Endodermal cell (in vitro differentiated cells): Measurements from ENCODE around the gene TMEM87A. TPM values are rescaled to one million over a fixed set of nuclear protein-coding genes. Genes with fewer than 3 reads are reported as not detected.

Experiments
- DNase-seq: peaks from one replicate; pipeline ENCODE4 v3.0.0-alpha.2; 2017
- H3K27ac ChIP-seq: 2 replicates; pipeline ENCODE4 v1.5.1; 2013; ENCODE audit warnings: mild to moderate bottlenecking, low read depth, low read length, moderate library complexity
- H3K27me3 ChIP-seq: 2 replicates; pipeline ENCODE4 v1.6.1; 2013; ENCODE audit warnings: mild to moderate bottlenecking, low read length, moderate library complexity; ENCODE audit not compliant: insufficient read depth, control insufficient read depth, poor library complexity, severe bottlenecking
- H3K36me3 ChIP-seq: 2 replicates; pipeline ENCODE4 v1.7.0; 2013; ENCODE audit warnings: mild to moderate bottlenecking, low read length, moderate library complexity; ENCODE audit not compliant: control insufficient read depth, insufficient read depth
- H3K4me1 ChIP-seq: one replicate; pipeline ENCODE4 v1.7.0; 2013; ENCODE audit warnings: low read length; ENCODE audit not compliant: control insufficient read depth, insufficient read depth
- H3K4me3 ChIP-seq: 2 replicates; pipeline ENCODE4 v1.5.1; 2013; ENCODE audit warnings: mild to moderate bottlenecking, low read length, moderate library complexity
- H3K9ac ChIP-seq: 2 replicates; pipeline ENCODE4 v1.6.1; 2013; ENCODE audit warnings: mild to moderate bottlenecking, low read length, moderate library complexity; ENCODE audit not compliant: poor library complexity, severe bottlenecking; ENCODE audit errors: extremely low read depth
- H3K9me3 ChIP-seq: 2 replicates; pipeline ENCODE4 v1.6.1; 2013; ENCODE audit warnings: mild to moderate bottlenecking, low read length, moderate library complexity; ENCODE audit not compliant: control insufficient read depth
- H3K27ac Mint-ChIP-seq: 2 replicates; pipeline ENCODE4 v1.8.0; 2020; ENCODE audit warnings: mixed read lengths
- H3K27me3 Mint-ChIP-seq: 2 replicates; pipeline ENCODE4 v1.8.0; 2021; ENCODE audit warnings: mild to moderate bottlenecking, mixed read lengths; ENCODE audit not compliant: insufficient read depth
- H3K36me3 Mint-ChIP-seq: 2 replicates; pipeline ENCODE4 v1.8.0; 2020; ENCODE audit warnings: low read depth, mixed read lengths
- H3K4me1 Mint-ChIP-seq: 2 replicates; pipeline ENCODE4 v1.8.0; 2020; ENCODE audit warnings: mixed read lengths
- H3K4me3 Mint-ChIP-seq: 2 replicates; pipeline ENCODE4 v1.8.0; 2020; ENCODE audit warnings: mild to moderate bottlenecking, moderate library complexity, mixed read lengths
- H3K9me3 Mint-ChIP-seq: 2 replicates; pipeline ENCODE4 v1.8.0; 2020; ENCODE audit warnings: mild to moderate bottlenecking, mixed read lengths
- WGBS, 2 experiments: methylation state at CpG; one replicate each; pipeline versions ENCODE4 v1.1.5 to v1.1.7; 2013; ENCODE audit warnings: missing lambda C conversion rate in 2 of 2, mixed read lengths in 1 of 2; ENCODE audit not compliant: insufficient coverage in 1 of 2, insufficient read length in 1 of 2; 5-methylcytosine and 5-hydroxymethylcytosine counted together
- total RNA-seq, 2 donors: library from RNA; stranded (reverse); fragmentation: NEBNext Ultra II Directional in 1 of 2; extraction: Animal tissue kit (Norgen Biotek cat#: 25700) in 1 of 2; gene quantifications; 2 replicates in 1 of 2; 3 replicates in 1 of 2; pipeline ENCODE4 v1.2.1, GENCODE V29; 2021
- TF ChIP-seq, protein P1 (sequence below): fragments of 200-600 bp; sonication (generic); conservative IDR thresholded peaks from 2 replicates; pipeline ENCODE4 v1.5.0; 2021; ENCODE audit warnings: antibody characterized with exemption, mild to moderate bottlenecking

The TMEM87A gene
- total RNA-seq, 2 donors from 2014 or later: 33.7 to 37.4 TPM

- H3K4me3 Mint-ChIP-seq: no peak overlapping the region
- H3K27me3 Mint-ChIP-seq: no peaks in the 10 kb centered on the region
- Histone ChIP-seq H3K27me3 (no peaks in the 10 kb centered on the region), H3K36me3 (no peaks in the 10 kb centered on the region), H3K9me3 (no peaks in the 10 kb centered on the region), H3K4me3 (no peak overlapping the region), H3K9ac (no peak overlapping the region), H3K27ac (no peak overlapping the region), H3K4me1 (no peaks in the 10 kb centered on the region)
- no peaks in the 10 kb centered on the region for H3K9me3 Mint-ChIP-seq
- WGBS, 2 experiments: 88 to 100% methylated on average over 3 of the region's 3 CpGs
- H3K4me1 Mint-ChIP-seq: no peaks in the 10 kb centered on the region
- no peaks in the 10 kb centered on the region for H3K36me3 Mint-ChIP-seq
- no peak for DNase-seq
- TF ChIP-seq, protein P1, sequence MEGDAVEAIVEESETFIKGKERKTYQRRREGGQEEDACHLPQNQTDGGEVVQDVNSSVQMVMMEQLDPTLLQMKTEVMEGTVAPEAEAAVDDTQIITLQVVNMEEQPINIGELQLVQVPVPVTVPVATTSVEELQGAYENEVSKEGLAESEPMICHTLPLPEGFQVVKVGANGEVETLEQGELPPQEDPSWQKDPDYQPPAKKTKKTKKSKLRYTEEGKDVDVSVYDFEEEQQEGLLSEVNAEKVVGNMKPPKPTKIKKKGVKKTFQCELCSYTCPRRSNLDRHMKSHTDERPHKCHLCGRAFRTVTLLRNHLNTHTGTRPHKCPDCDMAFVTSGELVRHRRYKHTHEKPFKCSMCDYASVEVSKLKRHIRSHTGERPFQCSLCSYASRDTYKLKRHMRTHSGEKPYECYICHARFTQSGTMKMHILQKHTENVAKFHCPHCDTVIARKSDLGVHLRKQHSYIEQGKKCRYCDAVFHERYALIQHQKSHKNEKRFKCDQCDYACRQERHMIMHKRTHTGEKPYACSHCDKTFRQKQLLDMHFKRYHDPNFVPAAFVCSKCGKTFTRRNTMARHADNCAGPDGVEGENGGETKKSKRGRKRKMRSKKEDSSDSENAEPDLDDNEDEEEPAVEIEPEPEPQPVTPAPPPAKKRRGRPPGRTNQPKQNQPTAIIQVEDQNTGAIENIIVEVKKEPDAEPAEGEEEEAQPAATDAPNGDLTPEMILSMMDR: no peak
- no peak overlapping the region for H3K27ac Mint-ChIP-seq
Observed at GRCh38 chr15:42283671-42284070, 10.4 kb upstream of the TMEM87A start.

DNA sequence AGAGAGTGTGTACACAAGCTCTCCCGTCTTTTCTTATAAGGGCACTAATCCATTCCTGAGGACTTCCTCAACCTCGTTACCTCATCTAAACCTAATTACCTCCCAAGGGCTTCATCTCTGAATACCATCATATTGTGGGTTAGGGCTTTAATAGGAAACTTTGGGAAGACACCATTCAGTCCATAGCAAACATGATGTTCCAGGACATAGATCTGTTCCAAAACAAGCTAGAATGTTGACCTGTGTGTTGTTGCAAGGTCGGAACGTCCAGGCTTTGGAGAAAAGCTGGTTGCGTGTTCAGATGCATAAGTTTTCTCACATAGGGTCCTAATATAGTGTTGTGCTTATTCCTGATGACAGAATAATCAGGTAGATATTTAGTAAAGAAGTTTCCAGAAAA is 9.7 kb upstream of the TMEM87A start:
- no peaks in the 10 kb centered on the region for H3K9me3 Mint-ChIP-seq
- H3K27ac Mint-ChIP-seq: no peak overlapping the region
- no peaks in the 10 kb centered on the region for H3K4me1 Mint-ChIP-seq
- no peak overlapping the region for H3K9ac ChIP-seq
- H3K9me3 ChIP-seq: no peaks in the 10 kb centered on the region
- 66 to 71% methylated on average over 3 to 5 of the region's 5 CpGs for WGBS, 2 experiments
- no peaks in the 10 kb centered on the region for H3K36me3 ChIP-seq
- no peak overlapping the region for H3K4me3 ChIP-seq
- no peak for DNase-seq
- TF ChIP-seq, protein P1: no peak
- no peak overlapping the region for H3K4me3 Mint-ChIP-seq
- no peaks in the 10 kb centered on the region for H3K27me3 ChIP-seq
- H3K27ac ChIP-seq: no peak overlapping the region
- no peaks in the 10 kb centered on the region for H3K27me3 Mint-ChIP-seq
- no peaks in the 10 kb centered on the region for H3K4me1 ChIP-seq
- no peaks in the 10 kb centered on the region for H3K36me3 Mint-ChIP-seq

GRCh38 chr15:42282344-42282743 is 9.1 kb upstream of the TMEM87A start:
- no peak for DNase-seq
- Mint-ChIP-seq H3K4me3 (no peak overlapping the region), H3K4me1 (no peaks in the 10 kb centered on the region), H3K27ac (no peak overlapping the region), H3K36me3 (no peaks in the 10 kb centered on the region), H3K9me3 (no peaks in the 10 kb centered on the region), H3K27me3 (no peaks in the 10 kb centered on the region)
- H3K4me1 ChIP-seq: no peaks in the 10 kb centered on the region
- no peak overlapping the region for H3K4me3 ChIP-seq
- no peak overlapping the region for H3K27ac ChIP-seq
- TF ChIP-seq, protein P1: no peak
- H3K9ac ChIP-seq: no peak overlapping the region
- no peaks in the 10 kb centered on the region for H3K9me3 ChIP-seq
- no peaks in the 10 kb centered on the region for H3K27me3 ChIP-seq
- H3K36me3 ChIP-seq: no peaks in the 10 kb centered on the region
